GM12801 (cell line): ENCODE results near the gene PCDHA13.

Experiments
- CTCF ChIP-seq: IDR thresholded peaks from one replicate; pipeline ENCODE4 v1.5.1; 2011; ENCODE audit warnings: control low read depth; ENCODE audit not compliant: insufficient read length; ENCODE audit errors: extremely low read depth

PCDHA13 gene

GRCh38 chr5:140869555-140869886 lies 12.4 kb upstream of the PCDHA13 start:
- TF ChIP-seq CTCF: no peak

GRCh38 chr5:140870221-140871201 lies 11.4 kb upstream of the PCDHA13 start:
- TF ChIP-seq CTCF: no peak

- TF ChIP-seq CTCF: no peak
Measured at GRCh38 chr5:140875085-140876065, 6.5 kb upstream of the PCDHA13 start, which contains the start of gene PCDHA12. Gene PCDHA12 (plus strand): TSS chr5:140875308. CDS start chr5:140875473, 165 bp downstream.

- no peak for TF ChIP-seq CTCF
Measured at GRCh38 chr5:140877262-140877581, 4.7 kb upstream of the PCDHA13 start.

GRCh38 chr5:140882591-140882899 lies 621 bp downstream of the PCDHA13 start:
- TF ChIP-seq CTCF: no peak

- no peak for TF ChIP-seq CTCF
Measured at GRCh38 chr5:140883373-140883772, 1.4 kb downstream of the PCDHA13 start.

GRCh38 chr5:140883927-140884697 lies 2.2 kb downstream of the PCDHA13 start:
- no peak for TF ChIP-seq CTCF
